HL-60 (cell line): ENCODE results near the gene DNAJA1.

ENCODE experiments used
- CTCF ChIP-seq: IDR thresholded peaks from one replicate; pipeline ENCODE4 v1.5.1; 2011; ENCODE audit warnings: low read length, control low read depth, inconsistent platforms; ENCODE audit not compliant: insufficient read depth
- POLR2AphosphoS5 ChIP-seq: IDR thresholded peaks from 2 replicates; pipeline ENCODE4 v1.6.1; 2012; ENCODE audit warnings: low read depth
- REST ChIP-seq: IDR thresholded peaks from 2 replicates; pipeline ENCODE4 v1.6.1; 2012; ENCODE audit warnings: low read depth; ENCODE audit not compliant: insufficient replicate concordance

- TF ChIP-seq CTCF (no peak), POLR2AphosphoS5 (no peak), REST (no peak)
These were observed 35.4 kb upstream of the DNAJA1 start for GRCh38 chr9:32989660-32990059.
